ENCODE measurements around the gene ZNF264. TPM values are rescaled to one million over a fixed set of nuclear protein-coding genes. Genes with fewer than 3 reads are reported as not detected.

The ZNF264 gene
- total and polyA plus RNA-seq, 12 donors: 2.2 to 23.8 (median 20.6) TPM

DNA sequence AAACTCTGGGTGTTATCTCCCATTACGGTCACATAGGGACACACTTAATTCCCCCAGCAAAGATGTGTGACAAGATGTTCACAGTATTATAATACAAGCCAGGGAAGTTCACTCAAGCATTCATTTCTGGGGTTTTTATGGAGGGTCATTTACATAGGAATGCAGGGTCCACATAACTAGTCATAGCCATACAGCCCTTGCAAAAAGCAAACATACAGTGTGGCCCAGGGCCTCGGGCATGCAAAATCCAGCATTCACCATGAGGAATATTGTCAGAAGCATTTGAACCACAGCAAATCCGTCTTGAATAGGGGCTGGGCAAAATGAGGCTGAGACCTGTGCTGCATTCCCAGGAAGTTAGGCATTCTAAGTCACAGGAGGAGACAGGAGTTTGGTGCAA lies 76.0 kb downstream of the ZNF264 start:
- H3K27me3 ChIP-seq: no peaks in the 10 kb centered on the region
- DNase-seq (no peak), ATAC-seq (no peak)
- no peaks in the 10 kb centered on the region for H3K4me1 ChIP-seq
- no peaks in the 10 kb centered on the region for H3K9me3 ChIP-seq
- TF ChIP-seq, protein P1, sequence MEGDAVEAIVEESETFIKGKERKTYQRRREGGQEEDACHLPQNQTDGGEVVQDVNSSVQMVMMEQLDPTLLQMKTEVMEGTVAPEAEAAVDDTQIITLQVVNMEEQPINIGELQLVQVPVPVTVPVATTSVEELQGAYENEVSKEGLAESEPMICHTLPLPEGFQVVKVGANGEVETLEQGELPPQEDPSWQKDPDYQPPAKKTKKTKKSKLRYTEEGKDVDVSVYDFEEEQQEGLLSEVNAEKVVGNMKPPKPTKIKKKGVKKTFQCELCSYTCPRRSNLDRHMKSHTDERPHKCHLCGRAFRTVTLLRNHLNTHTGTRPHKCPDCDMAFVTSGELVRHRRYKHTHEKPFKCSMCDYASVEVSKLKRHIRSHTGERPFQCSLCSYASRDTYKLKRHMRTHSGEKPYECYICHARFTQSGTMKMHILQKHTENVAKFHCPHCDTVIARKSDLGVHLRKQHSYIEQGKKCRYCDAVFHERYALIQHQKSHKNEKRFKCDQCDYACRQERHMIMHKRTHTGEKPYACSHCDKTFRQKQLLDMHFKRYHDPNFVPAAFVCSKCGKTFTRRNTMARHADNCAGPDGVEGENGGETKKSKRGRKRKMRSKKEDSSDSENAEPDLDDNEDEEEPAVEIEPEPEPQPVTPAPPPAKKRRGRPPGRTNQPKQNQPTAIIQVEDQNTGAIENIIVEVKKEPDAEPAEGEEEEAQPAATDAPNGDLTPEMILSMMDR (IDR thresholded peaks at IDR 0.05): no peak
- intact Hi-C loops (cut with DNase I): no loop called here
- peaks cover 0 to 33% (median 0%) of the 10 kb centered on the region in 9 donors for H3K36me3 ChIP-seq
- 78 to 87% methylated on average over 3 of the region's 3 CpGs for WGBS, 2 donors
- H3K4me3 ChIP-seq: no peak overlapping the region
- H3K27ac ChIP-seq: no peak overlapping the region

DNA sequence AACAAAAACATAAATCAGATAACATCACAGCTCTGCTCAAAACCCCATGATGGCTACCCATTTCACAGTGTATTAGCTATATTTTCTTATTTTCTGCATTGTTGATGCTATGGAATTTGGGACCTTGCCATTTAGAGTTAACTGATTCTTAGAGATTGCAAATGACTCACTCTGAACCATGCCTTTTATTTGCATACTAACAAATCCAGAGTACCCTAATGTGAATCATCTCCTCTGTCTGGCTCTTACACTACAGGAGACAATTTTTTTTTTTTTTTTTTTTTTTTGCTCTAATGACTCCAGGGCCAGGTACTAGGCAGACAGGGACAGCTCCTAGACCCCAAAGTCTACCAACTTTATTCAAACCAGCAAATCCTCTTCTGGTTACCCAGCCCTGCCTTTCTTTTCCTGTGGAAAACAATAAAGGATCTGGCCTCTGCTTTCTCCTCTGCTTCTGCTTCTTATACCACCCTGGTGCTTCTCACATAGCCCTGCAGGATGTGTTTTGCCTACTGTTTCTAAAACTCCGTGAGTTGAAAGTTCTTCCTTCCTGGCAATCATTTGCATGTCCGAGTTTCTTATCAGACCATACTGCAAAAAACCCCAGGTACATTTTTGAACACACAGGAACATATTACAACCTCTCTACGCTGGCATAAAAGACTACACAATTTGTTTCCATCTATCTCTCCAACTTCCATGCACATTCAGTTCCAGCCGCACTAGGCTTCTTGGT lies 78.4 kb downstream of the ZNF264 start:
- Histone ChIP-seq H3K36me3 (peaks cover 0 to 38% (median 0%) of the 10 kb centered on the region in 9 donors), H3K27me3 (no peaks in the 10 kb centered on the region), H3K4me3 (no peak overlapping the region), H3K9me3 (no peaks in the 10 kb centered on the region), H3K27ac (no peak overlapping the region), H3K4me1 (no peaks in the 10 kb centered on the region)
- no peak for ATAC-seq
- TF ChIP-seq, protein P1 (IDR thresholded peaks at IDR 0.05): no peak
- no peak for DNase-seq
- intact Hi-C loops (cut with DNase I): no loop called here
- 72 to 85% methylated on average over 4 of the region's 4 CpGs for whole genome bisulfite sequencing, 2 donors

DNA sequence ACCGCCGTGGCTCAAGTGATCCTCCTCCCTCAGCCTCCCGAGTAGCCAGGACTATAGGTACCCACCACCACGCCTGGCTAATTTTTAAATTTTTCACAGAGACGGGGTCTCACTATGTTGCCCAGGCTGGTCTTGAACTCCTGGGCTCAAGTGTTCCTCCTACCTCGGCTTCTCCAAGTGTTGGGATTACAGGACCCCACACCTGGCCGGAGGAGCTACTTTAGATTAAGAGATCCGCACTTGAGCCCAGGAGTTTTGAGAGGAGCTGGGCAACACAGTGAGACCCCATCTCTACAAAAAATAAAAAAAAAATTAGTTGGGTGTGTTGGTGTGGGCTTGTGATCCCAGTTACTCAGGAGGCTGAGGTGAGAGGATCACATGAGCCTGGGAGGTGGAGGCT lies 80.0 kb downstream of the ZNF264 start:
- DNase-seq (no peak), ATAC-seq (no peak)
- intact Hi-C loops (cut with DNase I): no loop called here
- Histone ChIP-seq H3K36me3 (peaks cover 0 to 48% (median 0%) of the 10 kb centered on the region in 9 donors), H3K4me3 (no peak overlapping the region), H3K27ac (no peak overlapping the region), H3K27me3 (no peaks in the 10 kb centered on the region), H3K4me1 (no peaks in the 10 kb centered on the region), H3K9me3 (no peaks in the 10 kb centered on the region)
- TF ChIP-seq, protein P1 (IDR thresholded peaks at IDR 0.05): no peak
- WGBS, 2 donors: 97% methylated on average over 8 of the region's 8 CpGs

Other genes starting within 250 kb of the ZNF264 start
- not detected for gene USP29, start 71.5 kb upstream of the ZNF264 start, total RNA-seq
- gene USP29, start 71.5 kb upstream of the ZNF264 start, polyA plus RNA-seq: not detected
- not detected for gene ZIM3, start 46.3 kb upstream of the ZNF264 start, total RNA-seq
- not detected for gene ZIM3, start 46.3 kb upstream of the ZNF264 start, polyA plus RNA-seq
- not detected for gene DUXA, start 24.0 kb upstream of the ZNF264 start, total RNA-seq
- not detected for gene DUXA, start 24.0 kb upstream of the ZNF264 start, polyA plus RNA-seq
- 1 to 10 TPM in 8 of 10 donors, under 1 TPM in 2; 0.90 to 6.7 (median 1.7) TPM for gene AURKC, start 39.5 kb downstream of the ZNF264 start, total RNA-seq
- gene AURKC, start 39.5 kb downstream of the ZNF264 start, polyA plus RNA-seq: 1 to 10 TPM in 1 of 2 donors, under 1 TPM in 1; 0.58 to 2.3 TPM
- gene ZNF805, start 49.1 kb downstream of the ZNF264 start, total RNA-seq: 10 to 100 TPM in 8 of 10 donors, 1 to 10 TPM in 2; 9.4 to 14.7 (median 11.5) TPM
- under 1 TPM; 0.77 to 0.88 TPM for gene ZNF805, start 49.1 kb downstream of the ZNF264 start, polyA plus RNA-seq
- 10 to 100 TPM; 22.9 to 50.3 (median 41.1) TPM for gene ZNF460, start 89.0 kb downstream of the ZNF264 start, total RNA-seq
- gene ZNF460, start 89.0 kb downstream of the ZNF264 start, polyA plus RNA-seq: 1 to 10 TPM in 1 of 2 donors, under 1 TPM in 1; 0.42 to 4.7 TPM
- gene ZNF543, start 129.0 kb downstream of the ZNF264 start, total RNA-seq: 1 to 10 TPM; 5.5 to 9.2 (median 7.0) TPM
- gene ZNF543, start 129.0 kb downstream of the ZNF264 start, polyA plus RNA-seq: 1 to 10 TPM in 1 of 2 donors, under 1 TPM in 1; 0.86 to 2.1 TPM
- 10 to 100 TPM in 8 of 10 donors, 1 to 10 TPM in 2; 8.0 to 15.7 (median 11.4) TPM for gene ZNF304, start 159.8 kb downstream of the ZNF264 start, total RNA-seq
- gene ZNF304, start 159.8 kb downstream of the ZNF264 start, polyA plus RNA-seq: 1 to 10 TPM; 3.4 to 3.7 TPM
- 10 to 100 TPM in 7 of 10 donors, 1 to 10 TPM in 3; 8.1 to 18.8 (median 11.4) TPM for gene TRAPPC2B, start 172.1 kb downstream of the ZNF264 start, total RNA-seq
- 10 to 100 TPM; 31.8 to 37.5 TPM for gene TRAPPC2B, start 172.1 kb downstream of the ZNF264 start, polyA plus RNA-seq
- gene ZNF547, start 172.1 kb downstream of the ZNF264 start, total RNA-seq: 1 to 10 TPM; 2.0 to 4.2 (median 2.8) TPM
- gene ZNF547, start 172.1 kb downstream of the ZNF264 start, polyA plus RNA-seq: 1 to 10 TPM; 1.4 to 4.2 TPM
- gene ZNF548, start 198.4 kb downstream of the ZNF264 start, total RNA-seq: 10 to 100 TPM; 12.7 to 18.8 (median 14.2) TPM
- gene ZNF548, start 198.4 kb downstream of the ZNF264 start, polyA plus RNA-seq: 1 to 10 TPM; 5.3 to 7.8 TPM
- gene ZNF17, start 219.7 kb downstream of the ZNF264 start, total RNA-seq: 10 to 100 TPM in 5 of 10 donors, 1 to 10 TPM in 5; 7.7 to 11.6 (median 10.0) TPM
- gene ZNF17, start 219.7 kb downstream of the ZNF264 start, polyA plus RNA-seq: 1 to 10 TPM; 3.4 to 4.2 TPM
- 1 to 10 TPM; 1.7 to 7.7 (median 2.4) TPM for gene ZNF749, start 243.8 kb downstream of the ZNF264 start, total RNA-seq
- 10 to 100 TPM in 1 of 2 donors, 1 to 10 TPM in 1; 2.9 to 12.8 TPM for gene ZNF749, start 243.8 kb downstream of the ZNF264 start, polyA plus RNA-seq

Data from heart right ventricle (tissue), 16 donors.